Amygdala (tissue), 56 donors: Measurements from ENCODE around the gene GDAP2.

ENCODE experiments used
- DNase-seq, 56 donors: peaks; one replicate each; lab custom pipeline; 2025; lab: John Stamatoyannopoulos, UW

Gene GDAP2

GRCh38 chr1:117843791-117844190, 85.6 kb downstream of the GDAP2 start:
- no peak for DNase-seq

- no peak for DNase-seq
Observed at GRCh38 chr1:117842408-117843170, 86.8 kb downstream of the GDAP2 start.

- no peak for DNase-seq
Observed at GRCh38 chr1:117841117-117841650, 88.2 kb downstream of the GDAP2 start.

- no peak for DNase-seq
Observed at GRCh38 chr1:117838911-117839310, 90.5 kb downstream of the GDAP2 start.

- DNase-seq: no peak
Observed at GRCh38 chr1:117836069-117836468, 93.4 kb downstream of the GDAP2 start.

- DNase-seq: no peak
Observed at GRCh38 chr1:117834416-117834815, 95.0 kb downstream of the GDAP2 start.

- DNase-seq: no peak
Observed at GRCh38 chr1:117832453-117832852, 97.0 kb downstream of the GDAP2 start.

- DNase-seq: no peak
Observed at GRCh38 chr1:117830222-117830621, 99.2 kb downstream of the GDAP2 start.

GRCh38 chr1:117828201-117828600, 101.2 kb downstream of the GDAP2 start:
- no peak for DNase-seq

GRCh38 chr1:117826540-117827078, 102.8 kb downstream of the GDAP2 start:
- peak in 2 of 56 donors; percentile 9 to 14 for DNase-seq

- no peak for DNase-seq
Observed at GRCh38 chr1:117826119-117826518, 103.3 kb downstream of the GDAP2 start.

- DNase-seq: no peak
Observed at GRCh38 chr1:117825414-117825813, 104.0 kb downstream of the GDAP2 start.

GRCh38 chr1:117824616-117825015, 104.8 kb downstream of the GDAP2 start:
- no peak for DNase-seq

- peak in 3 of 56 donors; percentile 4 to 17 (median 12) for DNase-seq
Observed at GRCh38 chr1:117821774-117822482, 107.5 kb downstream of the GDAP2 start.

- no peak for DNase-seq
Observed at GRCh38 chr1:117821382-117821755, 108.1 kb downstream of the GDAP2 start.

- DNase-seq: no peak
Observed at GRCh38 chr1:117820694-117821381, 108.6 kb downstream of the GDAP2 start.

GRCh38 chr1:117820096-117820495, 109.3 kb downstream of the GDAP2 start:
- no peak for DNase-seq

GRCh38 chr1:117819301-117819700, 110.1 kb downstream of the GDAP2 start:
- no peak for DNase-seq

GRCh38 chr1:117818456-117818855, 111.0 kb downstream of the GDAP2 start:
- no peak for DNase-seq

- DNase-seq: no peak
Observed at GRCh38 chr1:117817629-117818028, 111.8 kb downstream of the GDAP2 start.

- DNase-seq: no peak
Observed at GRCh38 chr1:117815926-117816325, 113.5 kb downstream of the GDAP2 start.
